ENCODE measurements around the gene TMCO6. TPM values are rescaled to one million over a fixed set of nuclear protein-coding genes. Genes with fewer than 3 reads are reported as not detected.

TMCO6 gene
- total RNA-seq, 4 donors from 2014 or later = 21.9 to 90.9 (median 42.2) TPM

- peak; percentile 40 to 75 (median 73) for DNase-seq
- Histone ChIP-seq H3K4me3 (peak overlapping the region; percentile 50 to 71 (median 60)), H3K36me3 (no peaks in the 10 kb centered on the region), H3K27me3 (no peaks in the 10 kb centered on the region), H3K27ac (peak overlapping the region; percentile 42 to 74 (median 68)), H3K9me3 (no peaks in the 10 kb centered on the region), H3K4me1 (peaks cover 0 to 15% (median 4%) of the 10 kb centered on the region in 4 donors)
- no peak for TF ChIP-seq CTCF (IDR thresholded peaks at IDR 0.05)
- peak in 1 of 2 donors; percentile 5 for TF ChIP-seq POLR2A (IDR thresholded peaks at IDR 0.05)
Observed at GRCh38 chr5:140632366-140633020, 6.8 kb upstream of the TMCO6 start.

GRCh38 chr5:140633021-140633471 lies 6.2 kb upstream of the TMCO6 start, which contains the start of gene CD14:
TSS of gene CD14 (minus strand) at chr5:140633175. CDS start at chr5:140633071, 104 bp downstream.
- Histone ChIP-seq H3K27ac (peak within 1 kb of the TSS; percentile 42 to 74 (median 68)), H3K36me3 (no peaks in the 10 kb centered on the region), H3K9me3 (no peaks in the 10 kb centered on the region), H3K4me3 (peak within 1 kb of the TSS; percentile 50 to 71 (median 60)), H3K4me1 (peaks cover 0 to 15% (median 4%) of the 10 kb centered on the region in 4 donors), H3K27me3 (no peaks in the 10 kb centered on the region)
- peak; percentile 26 to 77 (median 71) for DNase-seq
- no peak for TF ChIP-seq POLR2A (IDR thresholded peaks at IDR 0.05)
- peak in 3 of 6 experiments; percentile 6 to 13 (median 10) for TF ChIP-seq CTCF (IDR thresholded peaks at IDR 0.05)

- TF ChIP-seq CTCF (IDR thresholded peaks at IDR 0.05) (no peak), POLR2A (IDR thresholded peaks at IDR 0.05) (no peak)
- no peak for DNase-seq
- H3K4me1 ChIP-seq = peaks cover 0 to 15% (median 4%) of the 10 kb centered on the region in 4 donors
- peak overlapping the region in 2 of 4 donors; percentile 64 to 71 for H3K4me3 ChIP-seq
- no peaks in the 10 kb centered on the region for H3K27me3 ChIP-seq
- no peaks in the 10 kb centered on the region for H3K9me3 ChIP-seq
- H3K27ac ChIP-seq = peak overlapping the region in 3 of 4 donors; percentile 68 to 74 (median 69)
- H3K36me3 ChIP-seq = no peaks in the 10 kb centered on the region
Observed at GRCh38 chr5:140633501-140633900, 5.8 kb upstream of the TMCO6 start.

GRCh38 chr5:140634103-140634502 lies 5.1 kb upstream of the TMCO6 start:
- Histone ChIP-seq H3K27me3 (no peaks in the 10 kb centered on the region), H3K4me3 (no peak overlapping the region), H3K36me3 (no peaks in the 10 kb centered on the region), H3K4me1 (peaks cover 0 to 15% (median 4%) of the 10 kb centered on the region in 4 donors), H3K27ac (no peak overlapping the region), H3K9me3 (no peaks in the 10 kb centered on the region)
- DNase-seq = no peak
- TF ChIP-seq POLR2A (IDR thresholded peaks at IDR 0.05) (no peak), CTCF (IDR thresholded peaks at IDR 0.05) (no peak)

GRCh38 chr5:140635291-140636257 lies 3.7 kb upstream of the TMCO6 start:
- TF ChIP-seq CTCF (IDR thresholded peaks at IDR 0.05) (no peak), POLR2A (IDR thresholded peaks at IDR 0.05) (no peak)
- Histone ChIP-seq H3K9me3 (no peaks in the 10 kb centered on the region), H3K27ac (no peak overlapping the region), H3K27me3 (no peaks in the 10 kb centered on the region), H3K4me1 (peaks cover 0 to 24% (median 4%) of the 10 kb centered on the region in 4 donors), H3K4me3 (no peak overlapping the region), H3K36me3 (no peaks in the 10 kb centered on the region)
- no peak for DNase-seq

Measured in Peyer's patch (tissue), 4 donors.